BE2C (cell line): ENCODE data around the gene NEUROD1.

Experiments
- DNase-seq: peaks from one replicate; pipeline ENCODE4 v3.0.0-alpha.2; 2020
- H3K27me3 ChIP-seq: fragments of 250-450 bp; sonication (Bioruptor Pico); 2 replicates; pipeline ENCODE4 v1.5.1; 2020; ENCODE audit warnings: mild to moderate bottlenecking
- H3K36me3 ChIP-seq: fragments of 250-450 bp; sonication (Bioruptor Pico); 2 replicates; pipeline ENCODE4 v1.5.1; 2020; ENCODE audit warnings: mild to moderate bottlenecking
- H3K4me1 ChIP-seq: fragments of 250-450 bp; sonication (Bioruptor Pico); 2 replicates; pipeline ENCODE4 v1.5.1; 2020
- H3K4me3 ChIP-seq: 2 replicates; pipeline ENCODE4 v1.5.1; 2011; ENCODE audit warnings: low read depth, low read length
- H3K9me3 ChIP-seq: fragments of 250-450 bp; sonication (Bioruptor Pico); 2 replicates; pipeline ENCODE4 v1.5.1; 2020
- CTCF ChIP-seq: IDR thresholded peaks from 2 replicates; pipeline ENCODE4 v1.5.1; 2012; ENCODE audit warnings: mild to moderate bottlenecking, low read depth, low read length

Gene NEUROD1

DNA sequence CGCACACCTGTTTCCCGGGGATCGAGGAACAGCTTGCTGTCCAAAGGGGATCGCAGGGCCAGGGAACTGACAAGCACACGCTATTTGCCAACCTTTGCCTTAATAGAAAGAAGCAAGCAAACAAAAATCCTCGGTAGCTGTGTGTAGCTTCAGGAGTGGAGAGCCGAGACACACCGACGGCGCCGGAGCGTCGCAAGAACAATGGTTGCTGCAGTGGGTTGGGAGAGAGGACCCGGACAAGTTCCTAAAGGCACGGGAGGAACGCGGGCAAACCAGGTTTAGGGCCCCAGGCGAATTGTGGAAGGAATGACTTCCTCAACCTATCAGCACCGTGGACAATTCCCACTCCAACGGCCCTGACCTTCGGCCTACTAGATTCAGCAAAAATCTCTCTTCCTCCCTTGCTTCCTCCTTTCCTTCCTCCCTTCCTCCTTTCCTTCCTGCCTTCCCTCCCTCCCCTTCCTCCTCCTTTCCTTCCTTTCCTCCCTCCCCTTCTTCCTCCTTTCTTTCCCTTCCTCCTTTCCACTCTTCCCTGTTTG is 4.9 kb upstream of the NEUROD1 start:
- Histone ChIP-seq H3K27me3 (peaks cover 42% of the 10 kb centered on the region), H3K36me3 (no peaks in the 10 kb centered on the region), H3K4me1 (no peaks in the 10 kb centered on the region), H3K9me3 (no peaks in the 10 kb centered on the region), H3K4me3 (no peak overlapping the region)
- TF ChIP-seq CTCF, result no peak
- DNase-seq, result no peak

- Histone ChIP-seq H3K36me3 (no peaks in the 10 kb centered on the region), H3K4me3 (no peak overlapping the region), H3K4me1 (no peaks in the 10 kb centered on the region), H3K27me3 (peaks cover 48% of the 10 kb centered on the region), H3K9me3 (no peaks in the 10 kb centered on the region)
- no peak for TF ChIP-seq CTCF
- DNase-seq, result no peak
Measured at GRCh38 chr2:181684454-181685149, 4.3 kb upstream of the NEUROD1 start.

- Histone ChIP-seq H3K4me3 (no peak overlapping the region; the same call in 1 of the 2 replicates), H3K4me1 (no peaks in the 10 kb centered on the region), H3K27me3 (peaks cover 56% of the 10 kb centered on the region), H3K9me3 (no peaks in the 10 kb centered on the region), H3K36me3 (no peaks in the 10 kb centered on the region)
- no peak for DNase-seq
- TF ChIP-seq CTCF, result no peak
Measured at GRCh38 chr2:181683518-181684453, 3.5 kb upstream of the NEUROD1 start.

DNA sequence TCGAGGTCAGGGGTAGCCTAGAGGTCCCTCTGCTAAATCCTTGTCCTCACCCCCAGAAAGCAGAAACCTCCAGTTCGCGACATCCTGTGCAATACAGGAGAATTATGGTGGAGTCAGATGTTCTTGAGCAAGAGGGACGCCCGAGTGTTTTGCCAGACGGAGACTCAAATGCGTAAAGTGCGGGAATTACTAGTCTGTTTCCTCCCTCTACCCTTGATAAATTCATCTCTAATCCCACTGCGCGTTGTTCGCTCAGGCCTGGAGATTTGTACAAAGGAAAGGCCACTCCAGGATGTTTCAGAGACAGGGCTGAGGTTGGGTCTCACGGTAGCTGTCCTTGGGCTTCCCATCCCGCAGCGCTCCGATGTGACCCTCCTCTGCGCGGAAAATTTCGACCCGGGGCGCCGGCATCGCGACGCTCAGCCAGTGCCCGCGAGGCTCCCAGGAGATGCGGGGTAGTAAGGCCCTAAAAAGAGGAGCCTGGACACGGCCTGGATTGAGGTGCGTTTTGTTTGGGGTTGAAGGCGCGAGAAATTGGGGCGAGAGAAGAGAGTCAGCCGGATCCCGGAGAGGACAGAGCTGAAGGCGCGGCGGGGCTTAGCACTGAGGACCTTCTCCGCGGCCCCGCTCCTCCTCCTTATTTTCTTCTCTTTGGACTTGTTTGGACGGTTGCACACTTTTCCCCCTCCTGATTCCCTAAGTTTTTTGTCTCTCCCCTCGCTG is 2.6 kb upstream of the NEUROD1 start:
- DNase-seq, result no peak
- H3K36me3 ChIP-seq, result no peaks in the 10 kb centered on the region
- no peak overlapping the region; the same call in 1 of the 2 replicates for H3K4me3 ChIP-seq
- TF ChIP-seq CTCF, result no peak
- peaks cover 64% of the 10 kb centered on the region for H3K27me3 ChIP-seq
- no peaks in the 10 kb centered on the region for H3K9me3 ChIP-seq
- H3K4me1 ChIP-seq, result no peaks in the 10 kb centered on the region

- peaks cover 70% of the 10 kb centered on the region for H3K27me3 ChIP-seq
- no peaks in the 10 kb centered on the region for H3K9me3 ChIP-seq
- no peaks in the 10 kb centered on the region for H3K4me1 ChIP-seq
- no peaks in the 10 kb centered on the region for H3K36me3 ChIP-seq
- no peak for TF ChIP-seq CTCF
- DNase-seq, result no peak
- no peak overlapping the region for H3K4me3 ChIP-seq
Measured at GRCh38 chr2:181682026-181682789, 1.9 kb upstream of the NEUROD1 start.
